ENCODE results near the gene ELOVL6.
"Not testable (repeated sequence)": the region's sequence is repeated elsewhere in the genome, so short reads cannot be mapped to it uniquely, and the experiment has no call there.

Gene ELOVL6

DNA sequence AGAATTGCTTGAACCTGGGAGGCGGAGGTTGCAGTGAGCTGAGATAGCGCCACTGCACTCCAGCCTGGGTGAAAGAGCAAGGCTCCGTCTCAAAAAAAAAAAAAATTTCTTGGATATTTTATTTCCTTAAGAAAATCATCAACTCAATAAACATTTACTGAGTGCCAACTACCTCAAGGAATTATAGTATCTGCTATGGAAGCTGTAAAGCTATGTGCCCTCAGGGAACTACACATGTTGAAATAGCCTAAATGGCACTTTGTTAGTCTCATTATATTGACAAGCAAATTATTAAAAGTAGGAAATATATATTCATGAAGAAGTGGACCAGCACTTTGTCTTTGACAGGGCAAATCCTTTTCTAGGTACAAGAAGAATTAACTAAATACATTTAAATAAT, 40.8 kb downstream of the ELOVL6 start:
- no peak for DNase-seq (ENCODE audit: low spot score)
- no peak overlapping the region for H3K27ac ChIP-seq
- ChIA-PET POLR2A (ENCODE audit: low non-redundant PET) (no interaction called here), CTCF (no interaction called here)
- TF ChIP-seq, protein P1, sequence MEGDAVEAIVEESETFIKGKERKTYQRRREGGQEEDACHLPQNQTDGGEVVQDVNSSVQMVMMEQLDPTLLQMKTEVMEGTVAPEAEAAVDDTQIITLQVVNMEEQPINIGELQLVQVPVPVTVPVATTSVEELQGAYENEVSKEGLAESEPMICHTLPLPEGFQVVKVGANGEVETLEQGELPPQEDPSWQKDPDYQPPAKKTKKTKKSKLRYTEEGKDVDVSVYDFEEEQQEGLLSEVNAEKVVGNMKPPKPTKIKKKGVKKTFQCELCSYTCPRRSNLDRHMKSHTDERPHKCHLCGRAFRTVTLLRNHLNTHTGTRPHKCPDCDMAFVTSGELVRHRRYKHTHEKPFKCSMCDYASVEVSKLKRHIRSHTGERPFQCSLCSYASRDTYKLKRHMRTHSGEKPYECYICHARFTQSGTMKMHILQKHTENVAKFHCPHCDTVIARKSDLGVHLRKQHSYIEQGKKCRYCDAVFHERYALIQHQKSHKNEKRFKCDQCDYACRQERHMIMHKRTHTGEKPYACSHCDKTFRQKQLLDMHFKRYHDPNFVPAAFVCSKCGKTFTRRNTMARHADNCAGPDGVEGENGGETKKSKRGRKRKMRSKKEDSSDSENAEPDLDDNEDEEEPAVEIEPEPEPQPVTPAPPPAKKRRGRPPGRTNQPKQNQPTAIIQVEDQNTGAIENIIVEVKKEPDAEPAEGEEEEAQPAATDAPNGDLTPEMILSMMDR (conservative IDR thresholded peaks at IDR 0.05; ENCODE audit: low read depth) = no peak

GRCh38 chr4:110157166-110157565, 41.2 kb downstream of the ELOVL6 start:
- DNase-seq (ENCODE audit: low spot score); CTCF ChIA-PET; H3K27ac ChIP-seq; POLR2A ChIA-PET (ENCODE audit: low non-redundant PET): not testable (repeated sequence)

DNA sequence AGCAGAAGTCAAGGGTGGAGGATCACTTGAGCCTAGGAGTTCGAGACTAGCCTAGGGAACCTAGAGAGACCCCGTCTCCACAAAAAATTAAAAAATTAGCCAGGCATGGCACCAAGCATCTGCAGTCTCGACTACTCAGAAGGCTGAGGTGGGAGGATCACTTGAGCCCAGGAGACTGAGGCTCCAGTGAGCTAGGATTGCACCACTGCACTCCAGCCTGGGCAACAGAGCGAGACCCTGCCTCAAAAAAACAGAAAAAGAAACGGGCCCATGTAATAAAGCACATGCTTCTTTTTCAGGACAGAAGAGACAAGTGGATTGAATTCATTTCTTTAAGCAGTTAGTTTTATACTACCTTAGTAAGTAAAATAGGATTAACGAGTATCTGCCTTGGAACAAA, 42.0 kb downstream of the ELOVL6 start:
- ChIA-PET CTCF (no interaction called here), POLR2A (ENCODE audit: low non-redundant PET) (no interaction called here)
- TF ChIP-seq, protein P1 (conservative IDR thresholded peaks at IDR 0.05; ENCODE audit: low read depth) = no peak
- no peak for DNase-seq (ENCODE audit: low spot score)
- no peak overlapping the region for H3K27ac ChIP-seq

DNA sequence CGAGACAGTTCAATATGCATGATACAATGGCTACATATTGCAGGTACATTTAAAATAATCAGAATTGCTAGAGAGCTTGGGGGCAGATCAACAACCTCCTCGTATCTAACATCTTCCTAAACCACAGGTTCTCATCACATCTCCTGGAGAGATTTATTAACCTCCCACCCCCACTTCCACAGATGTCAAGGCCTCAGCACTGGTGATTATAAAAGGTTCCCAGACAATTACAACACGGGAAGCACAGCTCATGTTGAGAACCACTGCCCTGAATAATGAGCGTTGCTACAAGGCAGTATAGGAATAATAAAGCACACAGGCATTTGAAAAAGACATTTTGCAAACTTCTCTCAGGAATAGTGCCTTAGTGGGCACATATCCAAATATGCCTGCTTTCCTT, 42.8 kb downstream of the ELOVL6 start:
- no peak overlapping the region for H3K27ac ChIP-seq
- ChIA-PET CTCF (interaction anchor here (0.5 to 0.6 kb wide), 2 partner anchors 9 to 17 kb away, joined by 5 read pairs; no protein-coding TSS in a partner anchor), POLR2A (ENCODE audit: low non-redundant PET) (no interaction called here)
- DNase-seq (ENCODE audit: low spot score) = no peak
- TF ChIP-seq, protein P1 (conservative IDR thresholded peaks at IDR 0.05; ENCODE audit: low read depth) = no peak

GRCh38 chr4:110154582-110154981, 43.8 kb downstream of the ELOVL6 start:
- ChIA-PET CTCF (interaction anchor here (0.6 kb wide), 1 partner anchor 63 kb away, joined by 3 read pairs; no protein-coding TSS in a partner anchor), POLR2A (ENCODE audit: low non-redundant PET) (no interaction called here)
- DNase-seq (ENCODE audit: low spot score) = no peak
- H3K27ac ChIP-seq = no peak overlapping the region
- TF ChIP-seq, protein P1 (conservative IDR thresholded peaks at IDR 0.05; ENCODE audit: low read depth) = no peak

GRCh38 chr4:110152386-110152785, 46.0 kb downstream of the ELOVL6 start:
- TF ChIP-seq, protein P1 (conservative IDR thresholded peaks at IDR 0.05; ENCODE audit: low read depth) = no peak
- CTCF ChIA-PET = no interaction called here
- POLR2A ChIA-PET (ENCODE audit: low non-redundant PET) = no interaction called here
- DNase-seq (ENCODE audit: low spot score) = no peak
- H3K27ac ChIP-seq = no peak overlapping the region

- CTCF ChIA-PET = no interaction called here
- TF ChIP-seq, protein P1 (conservative IDR thresholded peaks at IDR 0.05; ENCODE audit: low read depth) = no peak
- no peak overlapping the region for H3K27ac ChIP-seq
- POLR2A ChIA-PET (ENCODE audit: low non-redundant PET) = no interaction called here
- DNase-seq (ENCODE audit: low spot score) = no peak
Measured at GRCh38 chr4:110149089-110149488, 49.3 kb downstream of the ELOVL6 start.

Measured in RWPE1 (cell line).